ENCODE results near the gene NEXN. TPM values are rescaled to one million over a fixed set of nuclear protein-coding genes. Genes with fewer than 3 reads are reported as not detected.

NEXN gene
- total RNA-seq, 1 donor from 2014 or later, result 37.5 TPM

DNA sequence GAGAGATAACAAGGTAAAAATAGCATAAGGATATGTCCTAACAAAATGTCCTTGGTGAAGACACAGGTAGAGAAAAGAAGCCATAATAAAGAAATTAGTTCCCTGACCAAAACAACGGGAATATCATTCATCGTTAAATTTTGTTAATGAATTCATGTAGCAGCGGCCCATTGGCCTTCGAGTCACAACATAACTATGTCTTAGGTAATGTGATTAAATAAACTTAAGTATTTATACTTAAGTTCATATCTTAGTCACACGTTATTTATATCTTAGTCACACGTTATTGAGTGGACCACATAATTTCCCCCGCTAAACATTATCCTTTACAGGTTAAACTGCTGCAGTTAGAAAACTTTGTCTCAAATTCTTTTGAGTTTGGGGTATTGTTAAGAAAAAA lies 1.2 kb downstream of the NEXN start:
- Mint-ChIP-seq H3K27ac (ENCODE audit: unreplicated experiment) (peak overlapping the region; percentile 60), H3K4me1 (ENCODE audit: low read depth, unreplicated experiment) (peaks cover 15% of the 10 kb centered on the region), H3K9me3 (ENCODE audit: unreplicated experiment) (no peaks in the 10 kb centered on the region), H3K4me3 (ENCODE audit: unreplicated experiment) (peak overlapping the region; percentile 97), H3K27me3 (ENCODE audit: low read depth, unreplicated experiment) (no peaks in the 10 kb centered on the region), H3K36me3 (ENCODE audit: low read depth, unreplicated experiment) (peaks cover 7% of the 10 kb centered on the region)
- Histone ChIP-seq H3K9ac (ENCODE audit: low read length) (peak overlapping the region; percentile 100), H3K4me2 (ENCODE audit: low read length) (peak overlapping the region; percentile 92), H3K9me3 (ENCODE audit: insufficient read depth, low read depth, low read length) (no peaks in the 10 kb centered on the region), H3K4me1 (ENCODE audit: insufficient read depth, low read length) (peaks cover 14% of the 10 kb centered on the region), H3K27me3 (ENCODE audit: insufficient read depth, low read length) (no peaks in the 10 kb centered on the region), H3K79me2 (ENCODE audit: insufficient read depth, low read length) (peaks cover 82% of the 10 kb centered on the region), H4K20me1 (ENCODE audit: insufficient read depth, low read length) (peaks cover 26% of the 10 kb centered on the region), H3K36me3 (ENCODE audit: insufficient read depth, low read length) (peaks cover 11% of the 10 kb centered on the region), H2AFZ (ENCODE audit: low read depth, low read length) (no peak overlapping the region), H3K4me3 (ENCODE audit: insufficient read depth, low read depth, low read length) (peak overlapping the region; percentile 99), H3K27ac (ENCODE audit: low read depth, low read length) (peak overlapping the region; percentile 100)
- FAIRE-seq, result peak; percentile 29
- TF ChIP-seq, protein P1, sequence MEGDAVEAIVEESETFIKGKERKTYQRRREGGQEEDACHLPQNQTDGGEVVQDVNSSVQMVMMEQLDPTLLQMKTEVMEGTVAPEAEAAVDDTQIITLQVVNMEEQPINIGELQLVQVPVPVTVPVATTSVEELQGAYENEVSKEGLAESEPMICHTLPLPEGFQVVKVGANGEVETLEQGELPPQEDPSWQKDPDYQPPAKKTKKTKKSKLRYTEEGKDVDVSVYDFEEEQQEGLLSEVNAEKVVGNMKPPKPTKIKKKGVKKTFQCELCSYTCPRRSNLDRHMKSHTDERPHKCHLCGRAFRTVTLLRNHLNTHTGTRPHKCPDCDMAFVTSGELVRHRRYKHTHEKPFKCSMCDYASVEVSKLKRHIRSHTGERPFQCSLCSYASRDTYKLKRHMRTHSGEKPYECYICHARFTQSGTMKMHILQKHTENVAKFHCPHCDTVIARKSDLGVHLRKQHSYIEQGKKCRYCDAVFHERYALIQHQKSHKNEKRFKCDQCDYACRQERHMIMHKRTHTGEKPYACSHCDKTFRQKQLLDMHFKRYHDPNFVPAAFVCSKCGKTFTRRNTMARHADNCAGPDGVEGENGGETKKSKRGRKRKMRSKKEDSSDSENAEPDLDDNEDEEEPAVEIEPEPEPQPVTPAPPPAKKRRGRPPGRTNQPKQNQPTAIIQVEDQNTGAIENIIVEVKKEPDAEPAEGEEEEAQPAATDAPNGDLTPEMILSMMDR (IDR thresholded peaks at IDR 0.05; ENCODE audit: insufficient read depth, low read depth, low read length), result no peak
- TF ChIP-seq EZH2 (IDR thresholded peaks at IDR 0.05; ENCODE audit: insufficient read depth, low read length), result no peak
- peak; percentile 92 for DNase-seq (ENCODE audit: low read depth)

DNA sequence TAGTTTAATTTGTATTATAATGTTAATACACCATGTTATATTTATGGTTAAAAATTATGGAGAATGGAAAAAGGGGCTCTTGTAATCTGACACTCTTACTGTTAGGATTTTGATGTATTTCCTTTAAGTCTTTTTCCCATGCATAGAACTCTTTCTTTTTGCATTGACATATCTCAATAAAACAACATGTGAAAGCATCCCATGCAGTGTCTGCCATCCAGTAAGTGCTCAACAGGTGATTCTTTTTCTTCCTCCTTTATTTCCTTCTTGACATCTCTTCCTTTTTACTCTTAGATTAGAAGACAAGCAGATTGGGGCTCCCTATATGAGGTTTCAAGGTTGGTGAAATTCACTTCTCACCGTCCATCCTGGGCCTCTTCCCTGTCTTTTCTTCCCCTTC lies 2.8 kb downstream of the NEXN start:
- no peak overlapping the region for H3K27ac Mint-ChIP-seq (ENCODE audit: unreplicated experiment)
- Histone ChIP-seq H3K27ac (ENCODE audit: low read depth, low read length) (peak overlapping the region; percentile 100), H3K4me2 (ENCODE audit: low read length) (peak overlapping the region; percentile 92), H3K4me3 (ENCODE audit: insufficient read depth, low read depth, low read length) (peak overlapping the region; percentile 99), H3K4me1 (ENCODE audit: insufficient read depth, low read length) (peaks cover 14% of the 10 kb centered on the region), H3K79me2 (ENCODE audit: insufficient read depth, low read length) (peaks cover 97% of the 10 kb centered on the region), H3K9me3 (ENCODE audit: insufficient read depth, low read depth, low read length) (no peaks in the 10 kb centered on the region), H2AFZ (ENCODE audit: low read depth, low read length) (no peak overlapping the region), H3K9ac (ENCODE audit: low read length) (peak overlapping the region; percentile 20), H3K36me3 (ENCODE audit: insufficient read depth, low read length) (peaks cover 11% of the 10 kb centered on the region), H3K27me3 (ENCODE audit: insufficient read depth, low read length) (no peaks in the 10 kb centered on the region), H4K20me1 (ENCODE audit: insufficient read depth, low read length) (peaks cover 35% of the 10 kb centered on the region)
- no peaks in the 10 kb centered on the region for H3K27me3 Mint-ChIP-seq (ENCODE audit: low read depth, unreplicated experiment)
- peaks cover 8% of the 10 kb centered on the region for H3K36me3 Mint-ChIP-seq (ENCODE audit: low read depth, unreplicated experiment)
- no peaks in the 10 kb centered on the region for H3K9me3 Mint-ChIP-seq (ENCODE audit: unreplicated experiment)
- TF ChIP-seq, protein P1 (IDR thresholded peaks at IDR 0.05; ENCODE audit: insufficient read depth, low read depth, low read length), result no peak
- no peak for TF ChIP-seq EZH2 (IDR thresholded peaks at IDR 0.05; ENCODE audit: insufficient read depth, low read length)
- peak overlapping the region; percentile 76 for H3K4me3 Mint-ChIP-seq (ENCODE audit: unreplicated experiment)
- H3K4me1 Mint-ChIP-seq (ENCODE audit: low read depth, unreplicated experiment), result peaks cover 15% of the 10 kb centered on the region
- FAIRE-seq (no peak), DNase-seq (ENCODE audit: low read depth) (no peak)

DNA sequence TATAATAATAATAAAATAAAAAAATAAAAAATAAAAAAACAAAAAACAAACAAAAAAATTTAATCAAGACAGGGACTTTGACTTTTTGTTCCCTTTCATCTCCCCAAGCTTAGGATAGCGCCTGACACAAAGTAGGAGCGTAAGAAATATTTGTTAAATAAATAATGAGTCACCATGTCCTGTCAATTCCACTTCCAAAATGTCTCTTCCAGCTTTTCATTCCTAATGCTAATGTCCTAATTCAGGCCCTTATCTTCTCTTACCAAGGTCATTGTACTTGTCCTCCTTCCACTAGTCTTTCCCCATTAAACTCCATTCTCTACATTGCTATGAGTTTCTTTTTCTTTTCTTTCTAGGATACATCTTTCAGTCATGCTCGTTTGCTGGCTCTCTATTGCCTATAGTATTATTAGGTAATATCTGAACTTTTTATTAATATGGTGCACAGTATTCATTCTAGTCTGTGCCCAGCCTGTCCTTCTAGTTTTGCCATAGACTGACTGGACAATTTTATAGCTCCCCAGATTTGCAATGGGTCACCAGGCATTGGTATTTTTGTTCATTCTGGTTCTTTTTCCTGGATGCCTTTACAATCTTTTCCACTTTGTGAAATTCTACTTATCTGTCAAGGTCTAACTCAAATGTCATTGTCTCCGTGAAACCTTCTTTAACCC lies 11.4 kb downstream of the NEXN start:
- H3K79me2 ChIP-seq (ENCODE audit: insufficient read depth, low read length), result peaks cover 70% of the 10 kb centered on the region
- no peak overlapping the region for H3K9ac ChIP-seq (ENCODE audit: low read length)
- DNase-seq (ENCODE audit: low read depth) (peak; percentile 15), FAIRE-seq (no peak)
- H3K4me1 ChIP-seq (ENCODE audit: insufficient read depth, low read length), result peaks cover 10% of the 10 kb centered on the region
- H3K9me3 Mint-ChIP-seq (ENCODE audit: unreplicated experiment), result peaks cover 2% of the 10 kb centered on the region
- no peaks in the 10 kb centered on the region for H3K27me3 ChIP-seq (ENCODE audit: insufficient read depth, low read length)
- peaks cover 54% of the 10 kb centered on the region for H4K20me1 ChIP-seq (ENCODE audit: insufficient read depth, low read length)
- no peaks in the 10 kb centered on the region for H3K9me3 ChIP-seq (ENCODE audit: insufficient read depth, low read depth, low read length)
- H3K4me3 ChIP-seq (ENCODE audit: insufficient read depth, low read depth, low read length), result no peak overlapping the region
- peaks cover 10% of the 10 kb centered on the region for H3K4me1 Mint-ChIP-seq (ENCODE audit: low read depth, unreplicated experiment)
- H3K36me3 ChIP-seq (ENCODE audit: insufficient read depth, low read length), result no peaks in the 10 kb centered on the region
- H3K27ac Mint-ChIP-seq (ENCODE audit: unreplicated experiment), result no peak overlapping the region
- TF ChIP-seq EZH2 (IDR thresholded peaks at IDR 0.05; ENCODE audit: insufficient read depth, low read length), result no peak
- TF ChIP-seq, protein P1 (IDR thresholded peaks at IDR 0.05; ENCODE audit: insufficient read depth, low read depth, low read length), result no peak
- H3K27me3 Mint-ChIP-seq (ENCODE audit: low read depth, unreplicated experiment), result no peaks in the 10 kb centered on the region
- H3K36me3 Mint-ChIP-seq (ENCODE audit: low read depth, unreplicated experiment), result peaks cover 13% of the 10 kb centered on the region
- no peak overlapping the region for H3K27ac ChIP-seq (ENCODE audit: low read depth, low read length)
- H2AFZ ChIP-seq (ENCODE audit: low read depth, low read length), result no peak overlapping the region
- H3K4me3 Mint-ChIP-seq (ENCODE audit: unreplicated experiment), result no peak overlapping the region
- peak overlapping the region; percentile 34 for H3K4me2 ChIP-seq (ENCODE audit: low read length)
